ENCODE results near the gene B3GNT3. TPM values are rescaled to one million over a fixed set of nuclear protein-coding genes. Genes with fewer than 3 reads are reported as not detected.
A peak's percentile ranks its signal among the peaks of the same experiment; 100 is the strongest.

Gene B3GNT3
- total RNA-seq, 1 donor from 2014 or later, result not detected

GRCh38 chr19:17790059-17790780 is 4.7 kb upstream of the B3GNT3 start:
- H3K4me3 ChIP-seq, result no peak overlapping the region
- no peak for TF ChIP-seq EZH2phosphoT487 (IDR thresholded peaks at IDR 0.05)
- TF ChIP-seq CTCF (IDR thresholded peaks at IDR 0.05), result no peak
- TF ChIP-seq EZH2 (IDR thresholded peaks at IDR 0.05), result no peak
- no peak overlapping the region for H3K27ac ChIP-seq
- peaks cover 13% of the 10 kb centered on the region for H3K4me1 Mint-ChIP-seq
- DNase-seq (ENCODE audit: low spot score), result no peak
- H3K4me1 ChIP-seq, result no peaks in the 10 kb centered on the region
- H3K4me3 Mint-ChIP-seq, result no peak overlapping the region
- H3K36me3 Mint-ChIP-seq, result no peaks in the 10 kb centered on the region
- H3K4me2 ChIP-seq, result no peak overlapping the region
- no peak overlapping the region for H2AFZ ChIP-seq (replicated peaks)
- peaks cover 16% of the 10 kb centered on the region for H3K27me3 Mint-ChIP-seq (ENCODE audit: insufficient read depth, low read depth)
- H3K9me3 ChIP-seq (ENCODE audit: low read depth), result no peaks in the 10 kb centered on the region
- H3K27ac Mint-ChIP-seq, result no peak overlapping the region
- no peaks in the 10 kb centered on the region for H3K9me3 Mint-ChIP-seq
- H3F3A ChIP-seq (ENCODE audit: low read depth), result no peaks in the 10 kb centered on the region
- peaks cover 21% of the 10 kb centered on the region for H3K27me3 ChIP-seq
- no peaks in the 10 kb centered on the region for H3K36me3 ChIP-seq
- no peaks in the 10 kb centered on the region for H4K20me1 ChIP-seq (ENCODE audit: low read depth)
- H3K79me2 ChIP-seq (ENCODE audit: low read depth), result no peaks in the 10 kb centered on the region
- H3K9ac ChIP-seq, result no peak overlapping the region

- H4K20me1 ChIP-seq (ENCODE audit: low read depth), result no peaks in the 10 kb centered on the region
- H3K9me3 Mint-ChIP-seq, result no peaks in the 10 kb centered on the region
- no peak overlapping the region for H3K4me3 ChIP-seq
- H3K9me3 ChIP-seq (ENCODE audit: low read depth), result no peaks in the 10 kb centered on the region
- H3K9ac ChIP-seq, result no peak overlapping the region
- no peak overlapping the region for H2AFZ ChIP-seq (replicated peaks)
- no peaks in the 10 kb centered on the region for H3K36me3 Mint-ChIP-seq
- peaks cover 13% of the 10 kb centered on the region for H3K4me1 Mint-ChIP-seq
- peaks cover 29% of the 10 kb centered on the region for H3K27me3 Mint-ChIP-seq (ENCODE audit: insufficient read depth, low read depth)
- H3K36me3 ChIP-seq, result no peaks in the 10 kb centered on the region
- peak; percentile 7 for DNase-seq (ENCODE audit: low spot score)
- no peak overlapping the region for H3K4me3 Mint-ChIP-seq
- peaks cover 48% of the 10 kb centered on the region for H3K27me3 ChIP-seq
- H3K27ac ChIP-seq, result no peak overlapping the region
- H3K4me2 ChIP-seq, result peak overlapping the region; percentile 79
- no peaks in the 10 kb centered on the region for H3K4me1 ChIP-seq
- H3K27ac Mint-ChIP-seq, result no peak overlapping the region
- no peaks in the 10 kb centered on the region for H3K79me2 ChIP-seq (ENCODE audit: low read depth)
- no peaks in the 10 kb centered on the region for H3F3A ChIP-seq (ENCODE audit: low read depth)
- TF ChIP-seq EZH2 (IDR thresholded peaks at IDR 0.05), result no peak
Measured at GRCh38 chr19:17794412-17794730, 567 bp upstream of the B3GNT3 start.

- no peaks in the 10 kb centered on the region for H3K36me3 ChIP-seq
- no peak for DNase-seq (ENCODE audit: low spot score)
- H3F3A ChIP-seq (ENCODE audit: low read depth), result no peaks in the 10 kb centered on the region
- H3K27ac ChIP-seq, result no peak overlapping the region
- Mint-ChIP-seq H3K4me1 (peaks cover 13% of the 10 kb centered on the region), H3K9me3 (no peaks in the 10 kb centered on the region), H3K27ac (no peak overlapping the region), H3K4me3 (no peak overlapping the region), H3K36me3 (no peaks in the 10 kb centered on the region), H3K27me3 (ENCODE audit: insufficient read depth, low read depth) (peaks cover 29% of the 10 kb centered on the region)
- H3K27me3 ChIP-seq, result peaks cover 48% of the 10 kb centered on the region
- no peak for TF ChIP-seq CTCF (IDR thresholded peaks at IDR 0.05)
- TF ChIP-seq EZH2phosphoT487 (IDR thresholded peaks at IDR 0.05), result peak; percentile 22
- TF ChIP-seq EZH2 (IDR thresholded peaks at IDR 0.05), result no peak
- H3K4me3 ChIP-seq, result peak overlapping the region; percentile 42
- H3K79me2 ChIP-seq (ENCODE audit: low read depth), result no peaks in the 10 kb centered on the region
- H3K4me1 ChIP-seq, result no peaks in the 10 kb centered on the region
- H3K9ac ChIP-seq, result no peak overlapping the region
- peak overlapping the region; percentile 79 for H3K4me2 ChIP-seq
- H3K9me3 ChIP-seq (ENCODE audit: low read depth), result no peaks in the 10 kb centered on the region
- H2AFZ ChIP-seq (replicated peaks), result peak overlapping the region; percentile 69
- no peaks in the 10 kb centered on the region for H4K20me1 ChIP-seq (ENCODE audit: low read depth)
Measured at GRCh38 chr19:17795495-17795856, 538 bp downstream of the B3GNT3 start.

GRCh38 chr19:17796013-17796837 is 1.3 kb downstream of the B3GNT3 start:
- no peaks in the 10 kb centered on the region for H3K36me3 ChIP-seq
- no peak overlapping the region for H3K4me3 ChIP-seq
- H3K9me3 Mint-ChIP-seq, result no peaks in the 10 kb centered on the region
- H3K9ac ChIP-seq, result no peak overlapping the region
- no peak overlapping the region for H3K27ac Mint-ChIP-seq
- peaks cover 48% of the 10 kb centered on the region for H3K27me3 ChIP-seq
- no peak for TF ChIP-seq EZH2phosphoT487 (IDR thresholded peaks at IDR 0.05)
- TF ChIP-seq CTCF (IDR thresholded peaks at IDR 0.05), result no peak
- TF ChIP-seq EZH2 (IDR thresholded peaks at IDR 0.05), result no peak
- no peak overlapping the region for H3K4me3 Mint-ChIP-seq
- no peak overlapping the region for H3K27ac ChIP-seq
- H3K4me1 ChIP-seq, result no peaks in the 10 kb centered on the region
- H3K9me3 ChIP-seq (ENCODE audit: low read depth), result no peaks in the 10 kb centered on the region
- peaks cover 13% of the 10 kb centered on the region for H3K4me1 Mint-ChIP-seq
- H3F3A ChIP-seq (ENCODE audit: low read depth), result no peaks in the 10 kb centered on the region
- peak; percentile 1 for DNase-seq (ENCODE audit: low spot score)
- peaks cover 29% of the 10 kb centered on the region for H3K27me3 Mint-ChIP-seq (ENCODE audit: insufficient read depth, low read depth)
- H3K36me3 Mint-ChIP-seq, result no peaks in the 10 kb centered on the region
- no peak overlapping the region for H3K4me2 ChIP-seq
- H3K79me2 ChIP-seq (ENCODE audit: low read depth), result no peaks in the 10 kb centered on the region
- no peaks in the 10 kb centered on the region for H4K20me1 ChIP-seq (ENCODE audit: low read depth)
- H2AFZ ChIP-seq (replicated peaks), result no peak overlapping the region

All from neural progenitor cell (in vitro differentiated cells).